Skeletal muscle tissue (tissue), 4 donors: ENCODE data around the gene GPR17. TPM values are rescaled to one million over a fixed set of nuclear protein-coding genes. Genes with fewer than 3 reads are reported as not detected.

ENCODE experiments used
- H3K27ac ChIP-seq: one replicate; pipeline ENCODE4 v1.7.0; 2013; ENCODE audit warnings: mild to moderate bottlenecking, low read depth, low read length, inconsistent platforms
- H3K27me3 ChIP-seq, 3 donors: one replicate each; pipeline ENCODE4 v1.7.0; 2013; ENCODE audit warnings: low read length in 3 of 3; ENCODE audit not compliant: control insufficient read depth in 3 of 3, insufficient read depth in 3 of 3
- H3K36me3 ChIP-seq, 3 donors: one replicate each; pipeline ENCODE4 v1.7.0; 2013; ENCODE audit warnings: low read length in 3 of 3; ENCODE audit not compliant: control insufficient read depth in 3 of 3, insufficient read depth in 3 of 3
- H3K4me1 ChIP-seq, 3 donors: one replicate each; pipeline ENCODE4 v1.7.0; 2013; ENCODE audit warnings: low read length in 3 of 3, mild to moderate bottlenecking in 3 of 3; ENCODE audit not compliant: control insufficient read depth in 3 of 3, insufficient read depth in 3 of 3
- H3K4me3 ChIP-seq, 3 donors: one replicate each; pipeline ENCODE4 v1.7.0; 2013; ENCODE audit warnings: low read length in 3 of 3
- H3K9ac ChIP-seq, 3 donors: one replicate each; pipeline ENCODE4 v1.7.0; 2013; ENCODE audit warnings: low read length in 3 of 3, mild to moderate bottlenecking in 3 of 3, moderate library complexity in 2 of 3, low read depth in 1 of 3
- H3K9me3 ChIP-seq, 3 donors: one replicate each; pipeline ENCODE4 v1.7.0; 2013; ENCODE audit warnings: low read length in 3 of 3; ENCODE audit not compliant: control insufficient read depth in 3 of 3
- total RNA-seq: library from RNA; depleted of rRNA; stranded (reverse); fragments of >200 nt; gene quantifications from one replicate; pipeline ENCODE4 v1.2.3, GENCODE V29; 2014
- donor health status: Osteomylitis.

Gene GPR17
- total RNA-seq, 1 donor from 2014 or later: 1.0 TPM

DNA sequence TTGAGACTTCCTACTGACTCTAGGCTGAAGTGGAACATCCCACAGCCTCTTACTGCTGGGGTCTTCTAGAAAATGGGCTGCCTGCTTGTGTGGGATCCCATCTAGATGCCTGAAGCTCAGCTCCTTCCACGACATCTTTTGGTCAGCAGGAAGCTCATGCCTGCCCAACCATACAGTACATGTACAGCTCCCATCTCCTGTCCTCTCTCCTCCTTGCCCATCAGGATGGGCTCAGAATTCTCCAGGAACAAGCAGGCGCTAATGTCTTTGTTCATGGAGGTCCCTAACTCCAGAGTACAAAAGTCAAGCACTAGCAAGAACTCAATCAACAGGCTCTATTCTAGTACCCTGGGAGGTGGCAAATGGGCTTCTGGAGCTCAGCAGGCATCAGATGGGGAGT is 31.7 kb upstream of the GPR17 start:
- Histone ChIP-seq H3K4me1 (no peaks in the 10 kb centered on the region), H3K27me3 (no peaks in the 10 kb centered on the region), H3K9me3 (peaks cover 2 to 14% (median 9%) of the 10 kb centered on the region in 3 donors), H3K4me3 (no peak overlapping the region), H3K36me3 (no peaks in the 10 kb centered on the region), H3K9ac (no peak overlapping the region), H3K27ac (no peak overlapping the region)

DNA sequence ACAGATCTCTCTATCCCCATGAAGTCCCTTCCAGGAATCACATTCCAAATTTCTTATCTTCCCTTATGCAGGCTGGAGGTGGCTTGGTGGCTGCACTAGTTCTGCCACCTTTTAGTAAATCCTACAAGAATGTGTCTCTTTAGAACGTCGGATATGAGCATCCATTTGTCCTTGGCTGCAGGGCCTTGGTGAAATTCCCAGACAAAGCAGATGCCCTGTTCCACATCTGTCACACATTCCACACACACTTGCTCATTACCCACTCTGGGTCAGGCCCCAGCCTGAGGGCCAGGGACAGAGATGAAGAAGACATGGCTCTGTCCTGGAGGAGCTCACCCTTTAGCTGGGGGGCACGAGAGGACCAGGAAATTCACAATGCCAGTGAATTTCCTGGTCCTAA is 31.2 kb upstream of the GPR17 start:
- H3K9ac ChIP-seq: no peak overlapping the region
- H3K9me3 ChIP-seq: peaks cover 2 to 14% (median 9%) of the 10 kb centered on the region in 3 donors
- no peaks in the 10 kb centered on the region for H3K36me3 ChIP-seq
- H3K4me3 ChIP-seq: no peak overlapping the region
- H3K4me1 ChIP-seq: no peaks in the 10 kb centered on the region
- peaks cover 0 to 2% (median 0%) of the 10 kb centered on the region in 3 donors for H3K27me3 ChIP-seq
- H3K27ac ChIP-seq: no peak overlapping the region

- Histone ChIP-seq H3K9ac (no peak overlapping the region), H3K36me3 (no peaks in the 10 kb centered on the region), H3K27me3 (peaks cover 0 to 6% (median 3%) of the 10 kb centered on the region in 3 donors), H3K4me1 (no peaks in the 10 kb centered on the region), H3K27ac (no peak overlapping the region), H3K9me3 (peaks cover 2 to 14% (median 9%) of the 10 kb centered on the region in 3 donors), H3K4me3 (no peak overlapping the region)
Measured at GRCh38 chr2:127615511-127616166, 30.3 kb upstream of the GPR17 start.

DNA sequence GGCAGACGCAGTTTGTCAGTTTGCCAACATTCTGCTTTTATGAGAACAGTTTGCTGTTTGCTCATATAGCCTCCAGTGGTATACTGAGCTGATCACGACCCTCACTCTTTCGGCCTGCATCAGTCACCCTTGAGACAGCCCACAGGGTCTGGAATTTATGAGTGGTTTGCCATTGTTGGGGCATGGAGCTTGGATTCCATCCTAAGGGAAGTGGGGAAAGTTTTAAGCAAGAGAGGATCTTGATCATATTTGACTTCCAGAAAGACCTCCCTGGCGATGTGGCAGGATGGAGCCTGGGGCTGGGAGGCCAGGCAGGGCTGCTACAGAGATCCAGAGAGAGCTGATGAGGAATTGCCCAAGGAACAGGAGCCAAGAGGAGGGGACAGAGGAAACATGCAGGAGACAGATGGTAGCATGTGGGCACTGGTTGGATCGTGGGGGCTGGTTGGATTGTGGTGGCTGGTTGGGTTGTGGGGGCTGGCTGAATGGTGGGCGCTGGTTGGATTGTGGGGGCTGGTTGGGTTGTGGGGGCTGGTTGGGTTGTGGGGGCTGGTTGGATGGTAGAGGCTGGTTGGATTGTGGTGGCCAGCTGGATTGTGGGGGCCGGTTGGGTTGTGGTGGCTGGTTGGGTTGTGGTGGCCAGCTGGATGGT is 27.3 kb upstream of the GPR17 start:
- H3K36me3 ChIP-seq: no peaks in the 10 kb centered on the region
- H3K9ac ChIP-seq: no peak overlapping the region
- H3K27me3 ChIP-seq: peaks cover 0 to 6% (median 5%) of the 10 kb centered on the region in 3 donors
- H3K4me3 ChIP-seq: no peak overlapping the region
- H3K4me1 ChIP-seq: no peaks in the 10 kb centered on the region
- H3K27ac ChIP-seq: no peak overlapping the region
- H3K9me3 ChIP-seq: peaks cover 0 to 4% (median 0%) of the 10 kb centered on the region in 3 donors

DNA sequence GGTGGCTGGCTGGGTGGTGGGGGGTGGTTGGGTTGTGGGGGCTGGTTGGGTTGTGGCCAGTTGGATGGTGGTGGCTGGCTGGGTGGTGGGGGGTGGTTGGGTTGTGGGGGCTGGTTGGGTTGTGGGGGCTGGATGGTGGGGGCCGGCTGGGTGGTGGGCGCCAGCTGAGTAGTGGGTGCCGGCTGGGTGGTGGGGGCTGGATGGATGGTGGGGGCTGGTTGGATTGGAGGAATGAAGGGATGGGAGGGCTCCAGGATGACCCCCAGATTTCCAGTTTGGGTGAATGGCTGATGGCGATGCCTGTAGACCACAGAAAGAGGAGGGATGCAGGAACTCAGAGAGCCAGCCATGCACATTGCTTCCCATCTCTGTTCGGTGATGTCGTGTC is 26.8 kb upstream of the GPR17 start:
- no peak overlapping the region for H3K27ac ChIP-seq
- peaks cover 0 to 6% (median 5%) of the 10 kb centered on the region in 3 donors for H3K27me3 ChIP-seq
- H3K36me3 ChIP-seq: no peaks in the 10 kb centered on the region
- no peak overlapping the region for H3K9ac ChIP-seq
- H3K9me3 ChIP-seq: peaks cover 0 to 1% (median 0%) of the 10 kb centered on the region in 3 donors
- H3K4me1 ChIP-seq: no peaks in the 10 kb centered on the region
- no peak overlapping the region for H3K4me3 ChIP-seq

- Histone ChIP-seq H3K36me3 (no peaks in the 10 kb centered on the region), H3K4me3 (no peak overlapping the region), H3K27me3 (peaks cover 0 to 6% (median 5%) of the 10 kb centered on the region in 3 donors), H3K27ac (no peak overlapping the region), H3K9me3 (no peaks in the 10 kb centered on the region), H3K4me1 (no peaks in the 10 kb centered on the region), H3K9ac (no peak overlapping the region)
Measured at GRCh38 chr2:127619877-127620705, 25.9 kb upstream of the GPR17 start.

DNA sequence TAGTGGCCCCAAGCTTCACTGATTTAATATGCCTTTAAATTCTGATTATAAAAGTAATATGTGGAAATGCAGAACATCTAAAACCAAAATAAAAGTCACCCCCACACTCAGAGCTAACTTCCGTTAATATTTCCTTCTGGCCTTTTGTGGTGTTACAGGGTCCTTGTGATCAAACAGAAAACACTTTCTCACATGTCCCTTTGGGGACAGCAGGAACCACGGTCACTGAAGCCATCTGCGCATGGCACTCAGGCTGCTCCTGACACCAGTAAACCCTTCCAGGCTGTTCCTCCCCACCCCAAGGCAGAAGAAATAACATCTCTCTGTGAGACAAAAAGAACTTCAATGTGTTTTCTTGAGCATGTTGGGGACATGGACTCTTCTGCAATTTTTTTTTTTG is 25.1 kb upstream of the GPR17 start:
- Histone ChIP-seq H3K9me3 (no peaks in the 10 kb centered on the region), H3K4me3 (no peak overlapping the region), H3K4me1 (no peaks in the 10 kb centered on the region), H3K9ac (no peak overlapping the region), H3K27ac (no peak overlapping the region), H3K27me3 (peaks cover 0 to 6% (median 5%) of the 10 kb centered on the region in 3 donors), H3K36me3 (no peaks in the 10 kb centered on the region)

GRCh38 chr2:127621981-127622431 is 23.9 kb upstream of the GPR17 start:
- H3K27me3 ChIP-seq: peaks cover 0 to 6% (median 5%) of the 10 kb centered on the region in 3 donors
- no peaks in the 10 kb centered on the region for H3K36me3 ChIP-seq
- H3K27ac ChIP-seq: no peak overlapping the region
- H3K9me3 ChIP-seq: no peaks in the 10 kb centered on the region
- no peaks in the 10 kb centered on the region for H3K4me1 ChIP-seq
- no peak overlapping the region for H3K9ac ChIP-seq
- no peak overlapping the region for H3K4me3 ChIP-seq

DNA sequence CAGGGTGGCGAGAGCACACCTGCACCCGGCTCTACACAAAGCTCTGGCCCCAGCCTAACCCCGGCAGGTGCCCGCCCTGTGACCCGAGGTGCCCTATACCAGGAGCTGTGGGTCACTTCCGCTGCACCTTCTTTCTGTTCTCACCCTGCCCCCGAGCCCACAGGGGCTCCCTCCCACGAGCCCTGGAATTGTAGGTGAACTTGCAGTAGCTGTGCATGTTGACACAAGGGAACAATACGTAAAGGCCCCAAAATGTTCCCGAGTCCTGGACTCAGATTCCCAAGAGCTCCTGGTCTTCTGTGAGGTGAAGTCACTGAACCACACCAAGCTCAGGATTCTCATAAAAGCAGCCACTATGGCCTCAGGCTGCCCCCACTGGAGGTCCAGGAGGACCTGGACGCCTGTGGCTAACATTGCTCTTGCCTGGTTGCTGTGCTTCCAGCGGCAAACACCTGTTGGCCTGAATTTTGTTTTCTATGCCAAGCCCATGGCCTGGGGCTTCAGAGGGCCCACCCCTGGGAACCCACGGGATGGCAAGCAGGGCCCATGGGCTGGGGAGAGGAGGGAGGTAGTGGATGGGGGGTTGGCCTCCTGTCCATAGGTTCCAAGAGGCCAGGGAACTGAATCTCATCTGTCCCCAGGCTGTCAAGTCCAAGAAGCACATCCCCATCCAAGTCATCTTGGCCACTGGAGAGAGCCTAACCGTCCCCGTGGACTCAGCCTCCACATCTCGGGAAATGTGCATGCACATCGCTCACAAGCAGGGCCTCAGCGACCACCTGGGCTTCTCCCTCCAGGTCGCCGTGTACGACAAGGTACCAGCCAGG is 23.2 kb upstream of the GPR17 start:
- Histone ChIP-seq H3K4me3 (no peak overlapping the region), H3K27me3 (peaks cover 0 to 8% (median 6%) of the 10 kb centered on the region in 3 donors), H3K9ac (no peak overlapping the region), H3K9me3 (no peaks in the 10 kb centered on the region), H3K4me1 (no peaks in the 10 kb centered on the region), H3K27ac (no peak overlapping the region), H3K36me3 (no peaks in the 10 kb centered on the region)
